Upper lobe of right lung (tissue), 1 donor: Measurements from ENCODE around the gene HHIPL1. TPM values are rescaled to one million over a fixed set of nuclear protein-coding genes. Genes with fewer than 3 reads are reported as not detected.

Experiments used
- ATAC-seq: fragments of 200-7000 bp; cut with Tn5 transposase; one replicate; pipeline ENCODE4 v1.9.1; 2020; ENCODE audit warnings: mild to moderate bottlenecking, moderate library complexity
- DNase-seq: peaks from one replicate; pipeline ENCODE4 v3.0.0-alpha.2; 2020
- H3K27ac ChIP-seq: fragments of 200-600 bp; one replicate; pipeline ENCODE4 v1.8.0; 2022
- H3K27me3 ChIP-seq: fragments of 200-600 bp; one replicate; pipeline ENCODE4 v1.8.0; 2022; ENCODE audit warnings: mild to moderate bottlenecking
- H3K36me3 ChIP-seq: fragments of 200-600 bp; one replicate; pipeline ENCODE4 v1.8.0; 2022
- H3K4me1 ChIP-seq: fragments of 200-600 bp; one replicate; pipeline ENCODE4 v1.8.0; 2022
- H3K4me3 ChIP-seq: fragments of 200-600 bp; one replicate; pipeline ENCODE4 v1.8.0; 2022; ENCODE audit warnings: mild to moderate bottlenecking
- H3K9me3 ChIP-seq: fragments of 200-600 bp; one replicate; pipeline ENCODE4 v1.8.0; 2022
- intact Hi-C: fragments of 100-400 bp; cut with DNase I; formaldehyde crosslinking; loops from one replicate; pipeline ENCODE4 v1.11.0; 2022
- total RNA-seq: library from RNA; stranded (reverse); fragmentation: NEBNext Ultra II Directional; extraction: Animal tissue kit (Norgen Biotek cat#: 25700); gene quantifications from one replicate; pipeline ENCODE4 v1.2.1, GENCODE V29; 2021
- TF ChIP-seq, protein P1 (sequence below): fragments of 200-600 bp; IDR thresholded peaks from one replicate; pipeline ENCODE4 v1.8.0; 2022; ENCODE audit warnings: antibody characterized with exemption
- donor health status: DM: no; HTN: yes; CAD: no; lungs with severe emphysema.

HHIPL1 gene
- total RNA-seq, 1 donor from 2014 or later: 1.6 TPM

- no peak overlapping the region for H3K27ac ChIP-seq
- H3K9me3 ChIP-seq: no peaks in the 10 kb centered on the region
- intact Hi-C loops: no loop called here
- DNase-seq: no peak
- H3K4me1 ChIP-seq: no peaks in the 10 kb centered on the region
- H3K4me3 ChIP-seq: no peak overlapping the region
- H3K27me3 ChIP-seq: no peaks in the 10 kb centered on the region
- ATAC-seq: no peak
- no peaks in the 10 kb centered on the region for H3K36me3 ChIP-seq
- TF ChIP-seq, protein P1, sequence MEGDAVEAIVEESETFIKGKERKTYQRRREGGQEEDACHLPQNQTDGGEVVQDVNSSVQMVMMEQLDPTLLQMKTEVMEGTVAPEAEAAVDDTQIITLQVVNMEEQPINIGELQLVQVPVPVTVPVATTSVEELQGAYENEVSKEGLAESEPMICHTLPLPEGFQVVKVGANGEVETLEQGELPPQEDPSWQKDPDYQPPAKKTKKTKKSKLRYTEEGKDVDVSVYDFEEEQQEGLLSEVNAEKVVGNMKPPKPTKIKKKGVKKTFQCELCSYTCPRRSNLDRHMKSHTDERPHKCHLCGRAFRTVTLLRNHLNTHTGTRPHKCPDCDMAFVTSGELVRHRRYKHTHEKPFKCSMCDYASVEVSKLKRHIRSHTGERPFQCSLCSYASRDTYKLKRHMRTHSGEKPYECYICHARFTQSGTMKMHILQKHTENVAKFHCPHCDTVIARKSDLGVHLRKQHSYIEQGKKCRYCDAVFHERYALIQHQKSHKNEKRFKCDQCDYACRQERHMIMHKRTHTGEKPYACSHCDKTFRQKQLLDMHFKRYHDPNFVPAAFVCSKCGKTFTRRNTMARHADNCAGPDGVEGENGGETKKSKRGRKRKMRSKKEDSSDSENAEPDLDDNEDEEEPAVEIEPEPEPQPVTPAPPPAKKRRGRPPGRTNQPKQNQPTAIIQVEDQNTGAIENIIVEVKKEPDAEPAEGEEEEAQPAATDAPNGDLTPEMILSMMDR: no peak
Measured at GRCh38 chr14:99716091-99716849, 71.3 kb downstream of the HHIPL1 start.

DNA sequence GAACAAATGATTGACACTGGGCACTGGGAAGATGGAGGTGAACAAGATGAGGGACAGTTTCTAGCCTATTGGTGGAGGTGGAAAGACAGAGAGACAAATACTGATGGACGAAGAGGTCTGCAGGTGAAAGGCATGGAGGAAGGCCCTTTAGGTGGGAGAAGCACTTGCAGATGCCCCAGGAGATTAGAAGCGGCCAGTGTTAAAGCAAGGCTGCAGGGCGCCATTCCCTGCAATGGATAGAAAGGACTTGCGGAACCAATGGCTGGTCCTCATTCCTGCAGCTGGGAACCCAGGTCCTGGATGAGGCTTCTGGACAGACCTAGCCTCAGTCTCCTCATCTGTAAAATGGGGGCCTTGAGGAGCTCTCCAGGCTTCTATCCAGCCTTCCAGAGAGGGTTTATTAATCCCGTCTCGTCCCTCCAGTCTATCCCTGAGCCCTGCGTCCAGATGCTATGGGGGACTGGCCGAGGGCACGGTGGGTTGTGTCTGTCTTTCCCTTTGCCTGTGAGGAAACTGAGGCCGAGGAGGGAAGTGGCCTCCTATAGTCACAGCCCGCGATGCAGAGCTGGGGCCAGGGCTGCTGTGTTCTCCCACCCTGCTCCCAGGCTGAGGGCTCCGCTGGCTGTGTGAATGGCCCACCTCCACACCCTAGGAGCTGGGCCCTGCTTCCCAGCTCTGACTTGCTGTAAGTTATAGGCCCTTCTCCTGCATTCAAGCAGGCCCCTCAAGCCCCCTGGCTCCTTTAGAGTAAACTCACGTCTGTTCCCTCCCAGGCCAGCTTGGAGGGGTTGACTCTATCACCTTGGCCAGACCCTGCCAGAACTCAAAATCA, 72.1 kb downstream of the HHIPL1 start:
- no peaks in the 10 kb centered on the region for H3K27me3 ChIP-seq
- no peaks in the 10 kb centered on the region for H3K36me3 ChIP-seq
- DNase-seq (no peak), ATAC-seq (peak; percentile 28)
- H3K4me1 ChIP-seq: no peaks in the 10 kb centered on the region
- intact Hi-C loops: no loop called here
- no peaks in the 10 kb centered on the region for H3K9me3 ChIP-seq
- TF ChIP-seq, protein P1: no peak
- H3K27ac ChIP-seq: no peak overlapping the region
- H3K4me3 ChIP-seq: no peak overlapping the region

DNA sequence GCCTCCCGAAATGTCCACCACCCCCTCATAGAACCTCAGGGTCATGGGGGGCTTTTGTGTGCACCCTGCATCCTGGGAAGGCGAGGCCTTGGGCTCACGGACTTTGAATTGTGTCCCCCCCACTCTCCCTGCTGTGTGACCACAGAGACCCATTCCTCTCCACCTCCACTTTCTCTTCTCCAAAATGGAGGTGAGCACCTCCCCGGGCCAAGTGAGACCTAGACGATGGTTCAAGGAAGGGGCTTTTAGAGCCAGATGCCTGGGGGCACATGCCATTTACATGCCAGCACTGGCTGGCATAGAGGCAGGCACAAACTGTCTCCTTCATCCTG, 72.7 kb downstream of the HHIPL1 start:
- no peak overlapping the region for H3K27ac ChIP-seq
- H3K27me3 ChIP-seq: no peaks in the 10 kb centered on the region
- H3K36me3 ChIP-seq: no peaks in the 10 kb centered on the region
- H3K9me3 ChIP-seq: no peaks in the 10 kb centered on the region
- DNase-seq (peak; percentile 51), ATAC-seq (no peak)
- TF ChIP-seq, protein P1: no peak
- no peak overlapping the region for H3K4me3 ChIP-seq
- H3K4me1 ChIP-seq: no peaks in the 10 kb centered on the region
- intact Hi-C loops: no loop called here

DNA sequence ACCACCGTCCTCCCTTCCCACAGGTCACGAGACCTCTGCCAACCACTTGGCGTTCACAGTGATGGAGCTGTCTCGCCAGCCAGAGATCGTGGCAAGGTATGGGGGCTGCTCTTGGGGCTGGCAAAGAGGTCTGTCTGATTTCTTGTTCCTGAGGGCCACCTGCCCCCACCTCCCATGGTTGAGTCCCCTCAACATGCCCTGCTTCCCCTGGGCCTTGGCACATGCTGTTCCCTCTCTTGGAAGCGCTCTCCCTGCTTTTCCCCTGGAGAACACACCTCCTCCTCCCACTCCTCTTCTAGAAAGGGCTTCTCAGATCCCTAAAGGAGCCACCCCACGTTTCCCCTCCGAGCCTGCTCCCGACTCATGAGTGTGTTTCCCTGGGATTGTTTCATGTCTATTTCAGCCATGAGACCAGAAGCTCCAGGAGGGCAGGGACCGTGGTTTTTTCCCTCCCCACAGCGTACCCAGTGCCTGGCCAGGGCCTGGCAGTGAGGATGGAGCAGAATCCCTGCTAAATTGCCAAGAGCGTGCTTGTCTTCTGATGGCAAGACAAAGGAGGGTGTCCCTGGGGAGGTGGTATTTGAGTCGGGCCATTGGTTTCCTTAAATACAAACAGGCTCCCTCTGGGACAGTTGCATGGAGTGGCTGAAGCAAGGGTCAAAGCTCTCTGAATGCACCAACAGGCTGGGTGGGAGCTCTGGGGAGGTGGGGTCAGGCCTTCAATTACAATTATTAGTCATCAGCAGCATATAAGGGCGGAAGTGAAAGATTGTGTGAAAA, 73.3 kb downstream of the HHIPL1 start:
- H3K4me3 ChIP-seq: no peak overlapping the region
- H3K9me3 ChIP-seq: no peaks in the 10 kb centered on the region
- no peaks in the 10 kb centered on the region for H3K27me3 ChIP-seq
- DNase-seq: no peak
- ATAC-seq: no peak
- H3K27ac ChIP-seq: no peak overlapping the region
- intact Hi-C loops: no loop called here
- TF ChIP-seq, protein P1: no peak
- H3K36me3 ChIP-seq: no peaks in the 10 kb centered on the region
- H3K4me1 ChIP-seq: no peaks in the 10 kb centered on the region

DNA sequence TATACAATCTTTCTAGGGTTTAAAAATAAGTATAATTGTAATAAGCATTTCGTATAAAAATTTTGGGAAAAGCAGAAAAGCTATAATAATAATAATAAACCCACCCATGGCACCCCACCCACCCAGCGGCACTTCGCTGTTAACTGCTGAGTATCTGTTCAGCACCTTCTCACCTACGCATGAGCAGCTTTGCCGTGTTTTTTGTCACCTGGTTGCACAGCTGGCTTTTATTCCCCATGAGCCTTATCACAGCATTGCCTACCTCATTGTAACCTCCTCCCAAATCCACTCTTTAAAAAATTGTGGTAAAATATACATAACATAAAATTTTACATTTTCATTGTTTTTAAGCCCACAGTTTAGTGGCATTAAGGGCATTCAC, 73.9 kb downstream of the HHIPL1 start:
- Histone ChIP-seq H3K27me3 (no peaks in the 10 kb centered on the region), H3K9me3 (no peaks in the 10 kb centered on the region), H3K27ac (no peak overlapping the region), H3K36me3 (no peaks in the 10 kb centered on the region), H3K4me3 (no peak overlapping the region), H3K4me1 (no peaks in the 10 kb centered on the region)
- no peak for ATAC-seq
- TF ChIP-seq, protein P1: no peak
- DNase-seq: no peak
- intact Hi-C loops: no loop called here
